AG04450 (cell line): Measurements from ENCODE around the gene KCNIP4. TPM values are rescaled to one million over a fixed set of nuclear protein-coding genes. Genes with fewer than 3 reads are reported as not detected.

Experiments
- CTCF ChIA-PET: fragments of 300-600, 350-600 bp; formaldehyde crosslinking; extraction: SDS; loops from one replicate; lab custom pipeline; 2022; ENCODE audit warnings: antibody characterized with exemption, inconsistent platforms; lab: Charles Lee
- POLR2A ChIA-PET: fragments of 350-600 bp; formaldehyde crosslinking; extraction: SDS; loops from one replicate; lab custom pipeline; 2021; ENCODE audit warnings: antibody characterized with exemption, inconsistent platforms; lab: Yijun Ruan, JAX
- DNase-seq: peaks from one replicate; pipeline ENCODE4 v3.0.0-alpha.2; 2011; ENCODE audit warnings: low read depth, low spot score
- H3K27ac ChIP-seq: one replicate; pipeline ENCODE4 v1.5.1; 2012; ENCODE audit warnings: low read depth, low read length, control low read depth
- H3K27me3 ChIP-seq: one replicate; pipeline ENCODE4 v1.6.0; 2012; ENCODE audit warnings: low read length; ENCODE audit not compliant: control insufficient read depth, insufficient read depth
- H3K4me3 ChIP-seq: 2 replicates; pipeline ENCODE4 v1.5.1; 2011; ENCODE audit warnings: mild to moderate bottlenecking, low read depth, low read length, control low read depth
- H3K9me3 ChIP-seq: 2 replicates; pipeline ENCODE4 v1.5.1; 2012; ENCODE audit warnings: low read length; ENCODE audit not compliant: control insufficient read depth, insufficient read depth
- polyA plus RNA-seq: library from polyadenylated mRNA; depleted of rRNA; stranded (reverse); fragments of >200 nt; gene quantifications from 2 replicates; pipeline ENCODE4 v1.2.3, GENCODE V29; 2011
- TF ChIP-seq, protein P1 (sequence below): IDR thresholded peaks from 2 replicates; pipeline ENCODE4 v1.5.1; 2011; ENCODE audit warnings: low read depth, low read length, control low read depth, inconsistent platforms

Gene KCNIP4
- polyA plus RNA-seq, 1 experiment: not detected

DNA sequence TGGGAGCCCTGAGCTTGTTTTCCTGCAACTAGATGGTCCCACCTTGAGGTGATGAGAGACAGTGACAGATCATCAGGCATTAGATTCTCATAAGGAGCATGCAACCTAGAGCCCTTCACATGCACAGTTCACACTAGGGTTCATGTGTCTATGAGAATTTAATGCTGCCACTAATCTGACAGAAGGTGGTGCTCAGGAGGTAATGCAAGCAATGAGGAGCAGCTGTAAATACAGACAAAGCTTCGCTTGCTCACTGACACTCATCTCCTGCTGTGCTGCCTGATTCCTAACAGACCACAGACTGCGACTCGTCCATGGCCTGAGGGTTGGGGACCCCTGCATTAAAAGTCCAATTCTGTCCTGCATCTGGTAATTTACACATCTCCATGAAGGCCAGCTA, 141.6 kb downstream of the KCNIP4 start:
- Histone ChIP-seq H3K9me3 (no peaks in the 10 kb centered on the region), H3K27me3 (no peaks in the 10 kb centered on the region), H3K27ac (no peak overlapping the region), H3K4me3 (no peak overlapping the region)
- TF ChIP-seq, protein P1, sequence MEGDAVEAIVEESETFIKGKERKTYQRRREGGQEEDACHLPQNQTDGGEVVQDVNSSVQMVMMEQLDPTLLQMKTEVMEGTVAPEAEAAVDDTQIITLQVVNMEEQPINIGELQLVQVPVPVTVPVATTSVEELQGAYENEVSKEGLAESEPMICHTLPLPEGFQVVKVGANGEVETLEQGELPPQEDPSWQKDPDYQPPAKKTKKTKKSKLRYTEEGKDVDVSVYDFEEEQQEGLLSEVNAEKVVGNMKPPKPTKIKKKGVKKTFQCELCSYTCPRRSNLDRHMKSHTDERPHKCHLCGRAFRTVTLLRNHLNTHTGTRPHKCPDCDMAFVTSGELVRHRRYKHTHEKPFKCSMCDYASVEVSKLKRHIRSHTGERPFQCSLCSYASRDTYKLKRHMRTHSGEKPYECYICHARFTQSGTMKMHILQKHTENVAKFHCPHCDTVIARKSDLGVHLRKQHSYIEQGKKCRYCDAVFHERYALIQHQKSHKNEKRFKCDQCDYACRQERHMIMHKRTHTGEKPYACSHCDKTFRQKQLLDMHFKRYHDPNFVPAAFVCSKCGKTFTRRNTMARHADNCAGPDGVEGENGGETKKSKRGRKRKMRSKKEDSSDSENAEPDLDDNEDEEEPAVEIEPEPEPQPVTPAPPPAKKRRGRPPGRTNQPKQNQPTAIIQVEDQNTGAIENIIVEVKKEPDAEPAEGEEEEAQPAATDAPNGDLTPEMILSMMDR: no peak
- no peak for DNase-seq
- POLR2A ChIA-PET: no interaction called here
- CTCF ChIA-PET: interaction anchor here (1.8 kb wide), 1 partner anchor 18 kb away, joined by 5 read pairs; no protein-coding TSS in a partner anchor

DNA sequence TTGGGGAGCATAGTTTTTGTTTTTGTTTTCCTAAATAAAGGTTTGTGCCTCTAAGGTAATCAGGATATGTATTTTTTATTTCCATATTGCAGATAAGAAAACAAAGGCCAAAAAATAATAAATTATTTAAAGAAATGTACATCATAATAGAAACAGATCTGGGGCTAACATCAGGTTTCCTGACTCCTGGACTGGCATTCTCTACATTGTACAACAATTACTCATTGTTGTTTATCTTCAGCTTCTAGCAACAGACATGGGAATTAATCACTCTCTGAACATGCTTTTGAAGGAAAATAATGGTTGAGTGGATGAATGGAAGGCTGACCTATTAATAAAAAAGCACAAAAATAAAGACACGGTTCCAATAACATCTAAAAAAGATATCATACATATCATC, 146.2 kb downstream of the KCNIP4 start:
- TF ChIP-seq, protein P1: no peak
- no peaks in the 10 kb centered on the region for H3K27me3 ChIP-seq
- H3K4me3 ChIP-seq: no peak overlapping the region
- DNase-seq: no peak
- no peak overlapping the region for H3K27ac ChIP-seq
- POLR2A ChIA-PET: no interaction called here
- CTCF ChIA-PET: interaction anchor here (1.0 to 1.6 kb wide), 2 partner anchors 12 to 13 kb away, joined by 3 to 4 read pairs; no protein-coding TSS in a partner anchor
- H3K9me3 ChIP-seq: no peaks in the 10 kb centered on the region

DNA sequence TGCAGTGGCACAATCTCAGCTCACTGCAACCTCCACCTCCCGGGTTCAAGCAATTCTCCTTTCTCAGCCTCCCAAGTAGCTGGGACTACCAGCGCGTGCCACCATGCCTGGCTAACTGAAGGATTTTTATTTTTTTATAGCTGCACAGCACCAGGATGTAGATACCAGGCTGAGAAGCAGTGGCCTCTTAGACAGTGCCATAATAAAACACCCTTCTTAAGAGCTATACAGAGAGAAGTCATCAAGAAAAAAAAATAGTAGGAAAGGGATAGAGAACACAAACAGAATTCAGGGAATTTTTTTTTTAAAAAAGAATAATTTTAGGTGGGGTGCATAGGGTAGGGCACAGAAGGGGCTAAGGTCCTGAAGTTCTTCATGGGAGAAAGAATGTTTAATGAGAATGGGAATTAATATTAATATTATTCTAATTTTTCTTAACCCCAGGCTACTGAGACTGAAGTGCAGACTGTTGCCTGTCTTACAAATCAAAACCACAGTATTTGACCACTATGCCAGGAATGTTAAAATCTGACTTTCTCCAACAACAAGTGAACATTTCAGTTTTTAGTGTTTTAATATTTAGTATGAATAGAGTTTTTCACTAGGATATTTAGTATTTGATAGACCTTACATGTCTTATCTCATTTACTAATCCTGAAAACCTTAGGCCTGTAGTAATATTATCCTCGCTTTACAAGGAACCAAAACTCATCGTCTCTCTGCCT, 146.7 kb downstream of the KCNIP4 start:
- DNase-seq: no peak
- no peak overlapping the region for H3K4me3 ChIP-seq
- POLR2A ChIA-PET: no interaction called here

GRCh38 chr4:21795091-21795490, 153.5 kb downstream of the KCNIP4 start:
- ChIA-PET CTCF (interaction anchor here (1.2 kb wide), 1 partner anchor 594 kb away, joined by 3 read pairs; no protein-coding TSS in a partner anchor), POLR2A (no interaction called here)
- DNase-seq: no peak
- Histone ChIP-seq H3K9me3 (no peaks in the 10 kb centered on the region), H3K27ac (no peak overlapping the region), H3K4me3 (no peak overlapping the region), H3K27me3 (no peaks in the 10 kb centered on the region)
- TF ChIP-seq, protein P1: no peak

More for the DNA sequence above, 146.7 kb downstream of the KCNIP4 start:
- no peaks in the 10 kb centered on the region for H3K9me3 ChIP-seq
- CTCF ChIA-PET: interaction anchor here (1.2 kb wide), 1 partner anchor 12 kb away, joined by 10 read pairs; no protein-coding TSS in a partner anchor
- H3K27ac ChIP-seq: no peak overlapping the region
- TF ChIP-seq, protein P1: no peak
- H3K27me3 ChIP-seq: no peaks in the 10 kb centered on the region

- Histone ChIP-seq H3K4me3 (no peak overlapping the region), H3K27me3 (no peaks in the 10 kb centered on the region), H3K27ac (no peak overlapping the region), H3K9me3 (no peaks in the 10 kb centered on the region)
- no peak for DNase-seq
- CTCF ChIA-PET: interaction anchor here (0.9 to 8.2 kb wide), 2 partner anchors 25 to 596 kb away, joined by 3 to 390 read pairs; no protein-coding TSS in a partner anchor
- POLR2A ChIA-PET: no interaction called here
- TF ChIP-seq, protein P1: no peak
These were observed 155.8 kb downstream of the KCNIP4 start for GRCh38 chr4:21792736-21793135.
